Testis (tissue), 2 donors: ENCODE measurements around the gene FKBP1B.

ENCODE experiments used
- CTCF ChIP-seq, 3 experiments: fragments of 450-650 bp in 2 of 3; fragments of 200-600 bp in 1 of 3; sonication (generic) in 1 of 3; IDR thresholded peaks; one replicate each; pipeline ENCODE4 v1.5.1; 2016 to 2019; ENCODE audit warnings: antibody characterized with exemption in 3 of 3, mild to moderate bottlenecking in 2 of 3, moderate library complexity in 1 of 3
- POLR2A ChIP-seq: fragments of 450-650 bp; IDR thresholded peaks from one replicate; pipeline ENCODE4 v1.6.1; 2017; ENCODE audit warnings: antibody characterized with exemption, mild to moderate bottlenecking, moderate library complexity

GRCh38 chr2:24040511-24040910 lies 9.0 kb upstream of the FKBP1B start:
- no peak for TF ChIP-seq CTCF (IDR thresholded peaks at IDR 0.05)
- TF ChIP-seq POLR2A = no peak
